Activated T-cell treated with anti-CD3 and anti-CD28 coated beads for 1 hour (primary cell): Measurements from ENCODE around the gene FAM236A.
"Not testable (repeated sequence)": the region's sequence is repeated elsewhere in the genome, so short reads cannot be mapped to it uniquely, and the experiment has no call there.

Experiments
- DNase-seq: peaks from one replicate; pipeline ENCODE4 v3.0.0-alpha.2; 2020; ENCODE audit warnings: low read depth

The FAM236A gene

DNA sequence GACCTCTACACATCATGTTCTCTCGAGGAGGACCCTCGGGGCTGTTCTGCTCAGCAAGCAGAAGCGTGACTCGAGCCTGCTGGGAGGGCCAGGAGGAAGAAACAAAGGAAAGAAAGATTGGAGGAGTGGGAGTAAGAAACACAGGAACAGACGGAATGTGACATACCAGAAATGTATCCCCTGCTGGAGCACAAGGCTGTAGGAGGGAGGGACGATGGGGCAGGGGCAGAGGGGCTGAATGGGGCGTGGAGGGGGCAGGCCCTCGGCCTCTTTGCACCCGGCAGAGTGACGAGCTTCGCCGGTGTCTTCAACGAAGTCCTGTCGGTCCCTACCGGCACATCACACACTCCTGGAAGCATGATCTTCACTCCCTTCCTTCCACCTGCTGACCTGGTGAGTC lies at the start of gene FAM236A:
TSS of gene FAM236A (plus strand) at position 301 of the 400 bp plus-strand sequence. CDS start at position 358, 57 bp downstream.
- not testable (repeated sequence) for DNase-seq

DNA sequence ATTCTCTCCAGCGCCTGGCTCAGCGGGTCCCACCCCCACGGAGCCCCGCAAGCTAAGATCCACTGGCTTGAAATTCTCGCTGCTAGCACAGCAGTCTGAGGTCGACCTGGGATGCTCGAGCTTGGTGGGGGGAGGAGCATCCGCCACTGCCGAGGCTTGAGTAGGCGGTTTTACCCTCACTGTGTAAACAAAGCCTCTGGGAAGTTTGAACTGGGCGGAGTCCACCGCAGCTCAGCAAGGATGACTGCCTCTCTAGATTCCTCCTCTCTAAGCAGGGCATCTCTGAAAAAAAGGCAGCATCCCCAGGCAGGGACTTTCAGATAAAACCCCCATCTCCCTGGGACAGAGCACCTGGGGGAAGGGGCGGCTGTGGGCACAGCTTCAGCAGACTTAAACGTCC lies 48.3 kb upstream of the FAM236A start:
- DNase-seq: not testable (repeated sequence)

DNA sequence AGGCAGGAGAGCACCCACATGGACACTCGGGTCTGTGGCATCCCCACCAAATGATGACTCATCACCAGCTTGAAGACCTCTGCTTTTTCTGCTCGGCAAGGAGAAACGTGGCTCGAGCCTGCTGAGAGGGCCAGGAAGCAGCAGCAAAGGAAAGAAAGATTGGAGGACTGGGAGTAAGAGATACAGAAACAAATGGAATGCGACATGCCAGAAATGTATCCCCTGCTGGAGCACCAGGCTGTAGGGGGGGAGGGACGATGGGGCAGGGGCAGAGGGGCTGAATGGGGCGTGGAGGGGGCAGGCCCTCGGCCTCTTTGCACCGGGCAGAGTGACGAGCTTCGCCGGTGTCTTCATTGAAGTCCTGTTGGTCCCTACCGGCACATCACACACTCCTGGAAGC lies 25.7 kb upstream of the FAM236A start, which contains the start of gene FAM236C:
TSS of gene FAM236C (plus strand) at position 301 of the 400 bp plus-strand sequence. CDS start 100 bp downstream, outside the sequence.
- DNase-seq: not testable (repeated sequence)

DNA sequence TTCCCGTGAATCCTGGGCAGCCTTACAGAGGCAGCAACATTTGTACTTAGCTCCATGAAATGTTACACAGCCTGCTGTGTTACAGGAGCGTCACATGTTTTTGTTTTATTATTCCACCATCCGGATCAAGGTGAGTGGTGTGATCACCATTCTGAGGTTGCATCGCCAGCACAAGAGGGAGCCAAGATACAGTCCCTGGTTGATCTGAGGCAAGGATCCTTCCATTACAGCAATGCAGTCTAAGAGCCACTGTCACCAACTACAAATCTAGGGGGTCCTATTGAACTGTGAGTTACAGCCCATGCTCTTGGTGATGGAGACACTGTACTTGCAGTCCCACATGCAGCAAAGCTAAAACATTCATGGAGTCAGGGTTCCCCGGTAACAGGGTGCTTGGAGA lies 21.9 kb upstream of the FAM236A start:
- not testable (repeated sequence) for DNase-seq

DNA sequence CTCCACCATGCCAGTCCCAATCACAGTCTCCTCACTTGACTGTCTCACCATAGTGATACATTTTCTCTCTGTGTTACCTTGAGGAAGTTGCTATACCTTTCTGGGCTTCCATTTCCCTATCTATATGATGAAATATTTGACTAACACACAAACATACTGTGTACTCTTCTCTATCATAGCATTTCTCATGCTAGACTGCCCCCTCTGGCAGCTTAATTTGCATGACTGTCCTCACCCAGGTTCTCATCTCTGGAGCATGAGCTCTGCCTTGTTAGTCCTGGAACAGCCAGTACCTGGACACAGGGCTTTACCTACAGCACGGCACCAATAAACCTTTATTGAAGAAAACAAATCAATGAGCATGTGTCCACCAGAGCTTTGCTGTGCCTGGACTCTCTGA lies 5.7 kb upstream of the FAM236A start:
- not testable (repeated sequence) for DNase-seq

DNA sequence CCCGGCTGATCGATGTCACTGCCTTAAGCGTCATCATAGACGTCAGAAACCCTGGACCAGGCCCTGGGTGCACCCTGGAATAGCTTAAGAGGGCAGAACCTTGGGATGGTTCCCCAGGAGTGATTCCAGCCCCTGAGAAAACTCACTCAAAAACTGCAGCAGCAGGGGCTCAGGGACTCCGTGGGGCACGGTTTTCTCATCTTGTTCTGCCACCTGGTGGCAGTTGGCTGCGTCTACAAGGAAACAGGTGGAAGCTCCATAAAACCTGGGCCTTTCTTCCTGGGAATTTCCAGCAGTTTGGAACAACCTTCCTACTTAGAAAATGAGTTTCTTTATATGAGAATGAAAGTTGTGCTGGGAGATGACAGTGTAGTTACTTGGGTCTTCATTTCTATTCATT lies 1.6 kb upstream of the FAM236A start:
- not testable (repeated sequence) for DNase-seq

DNA sequence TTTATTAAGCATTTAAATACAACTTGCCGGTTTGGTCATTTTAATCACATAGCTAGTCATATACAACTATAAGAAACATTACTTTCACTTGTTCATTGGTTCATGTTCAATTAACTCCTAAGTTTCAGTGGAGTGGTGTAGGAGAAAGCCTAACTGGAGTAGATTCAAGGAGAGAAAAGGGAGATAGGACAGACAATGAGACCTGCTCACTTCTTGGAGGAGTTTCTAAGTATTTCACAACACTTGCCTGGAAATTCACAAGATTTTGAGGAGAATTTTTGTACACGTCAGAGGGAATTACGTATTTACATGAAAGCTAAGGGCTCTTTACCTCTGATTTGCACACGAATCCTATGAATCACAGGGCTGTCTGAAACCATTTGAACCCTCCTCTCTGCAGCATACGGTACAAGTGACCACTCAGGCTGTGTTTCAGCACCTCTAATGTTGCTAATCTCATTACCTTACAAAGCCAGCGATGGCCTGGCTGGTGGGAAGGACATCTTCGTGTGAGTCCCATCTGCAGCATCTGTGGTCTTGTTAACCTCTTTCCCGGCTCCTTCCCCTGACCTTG lies 1.0 kb upstream of the FAM236A start:
- DNase-seq: not testable (repeated sequence)

DNA sequence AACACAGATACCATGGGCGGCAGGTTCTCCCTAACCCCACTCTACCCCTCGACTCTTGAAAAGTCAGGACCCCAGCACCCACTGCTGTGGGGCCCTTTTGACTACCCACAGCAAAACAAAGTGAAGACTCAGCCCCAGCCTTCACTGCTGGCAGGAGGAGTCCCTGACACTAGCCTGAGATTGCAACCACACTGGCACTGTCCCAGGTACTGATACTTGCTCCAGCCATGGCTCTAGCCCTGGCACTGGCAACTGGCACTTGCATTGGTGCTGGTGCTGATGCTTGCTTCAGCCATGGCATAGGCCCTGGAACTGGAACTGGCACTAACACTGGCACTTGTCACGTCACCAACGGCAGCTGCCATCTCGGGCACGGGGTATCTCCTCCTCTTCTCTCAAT lies 4.3 kb downstream of the FAM236A start:
- not testable (repeated sequence) for DNase-seq

DNA sequence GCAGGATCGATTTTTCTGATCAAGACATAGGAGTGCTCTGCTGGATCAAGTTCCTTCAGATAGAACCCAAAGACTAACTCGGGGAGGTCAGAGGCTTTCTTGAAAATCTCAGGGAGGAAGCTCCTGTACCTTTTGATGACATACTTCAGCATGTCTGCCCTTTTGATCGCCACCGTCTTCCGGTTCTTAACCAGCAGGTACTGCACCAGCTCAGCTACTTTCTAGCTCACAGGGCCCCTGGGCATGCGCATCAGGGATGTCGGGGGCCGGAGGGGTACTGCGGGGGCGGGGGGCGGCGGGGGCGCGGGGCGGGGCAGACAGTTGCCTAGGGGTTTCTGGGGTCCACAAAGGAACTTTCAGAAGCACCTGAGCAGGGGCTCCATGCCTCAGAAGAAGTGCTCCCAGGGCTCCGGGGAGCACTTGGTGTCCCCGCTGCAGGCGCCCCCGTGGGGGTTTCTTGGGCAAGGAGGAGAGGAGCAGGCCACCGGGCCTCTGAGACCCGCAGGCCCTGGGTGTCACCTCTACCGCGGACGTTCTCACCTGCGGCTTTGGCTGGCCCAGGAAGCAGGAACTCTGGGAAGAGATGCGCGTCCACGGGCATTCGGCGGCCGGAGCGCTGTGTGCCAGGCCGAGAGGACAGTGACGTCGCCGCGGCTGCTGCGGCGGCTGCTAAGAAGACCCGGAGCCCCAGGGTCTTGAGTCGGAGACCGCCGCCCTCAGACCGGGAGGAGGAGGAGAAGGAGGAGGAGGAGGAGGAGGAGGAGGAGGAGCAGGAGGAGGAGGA lies 5.2 kb downstream of the FAM236A start:
- DNase-seq: not testable (repeated sequence)

DNA sequence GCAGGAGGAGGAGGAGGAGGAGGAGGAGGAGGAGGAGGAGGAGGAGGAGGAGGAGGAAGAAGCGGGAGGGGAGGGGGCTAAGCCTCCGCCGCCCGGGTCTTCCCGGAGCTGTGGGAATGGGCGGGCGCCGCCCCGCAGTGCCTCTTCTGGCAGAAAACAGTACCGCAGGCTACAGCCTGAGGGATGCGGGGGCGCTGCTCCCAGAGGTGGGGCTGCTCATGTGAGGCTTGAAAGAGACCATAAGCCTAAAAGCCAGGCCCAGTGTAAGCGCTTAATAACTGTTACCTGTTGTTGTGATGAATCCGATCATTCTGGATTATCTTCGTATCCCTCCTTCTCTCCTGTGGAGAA lies 5.8 kb downstream of the FAM236A start, which contains the start of gene DMRTC1:
TSS of gene DMRTC1 (minus strand) at position 19 of the 351 bp plus-strand sequence. CDS start 68,143 bp downstream, outside the sequence.
- not testable (repeated sequence) for DNase-seq

DNA sequence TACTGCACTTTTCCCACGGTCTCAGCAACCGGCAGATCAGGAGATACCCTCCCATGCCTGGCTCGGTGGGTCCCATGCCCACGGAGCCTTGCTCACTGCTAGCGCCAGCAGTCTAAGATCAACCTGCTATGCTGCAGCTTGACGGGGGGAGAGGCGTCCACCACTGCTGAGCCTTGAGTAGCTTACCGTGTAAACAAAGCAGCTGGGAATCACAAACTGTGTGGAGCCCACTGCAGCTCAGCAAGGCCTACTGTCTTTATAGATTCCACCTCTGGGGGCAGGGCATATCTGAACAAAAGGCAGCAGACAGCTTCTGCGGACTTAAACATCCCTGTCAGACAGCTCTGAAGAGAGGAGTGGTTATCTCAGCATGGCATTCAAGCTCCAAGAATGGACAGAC lies 22.0 kb downstream of the FAM236A start:
- DNase-seq: not testable (repeated sequence)

DNA sequence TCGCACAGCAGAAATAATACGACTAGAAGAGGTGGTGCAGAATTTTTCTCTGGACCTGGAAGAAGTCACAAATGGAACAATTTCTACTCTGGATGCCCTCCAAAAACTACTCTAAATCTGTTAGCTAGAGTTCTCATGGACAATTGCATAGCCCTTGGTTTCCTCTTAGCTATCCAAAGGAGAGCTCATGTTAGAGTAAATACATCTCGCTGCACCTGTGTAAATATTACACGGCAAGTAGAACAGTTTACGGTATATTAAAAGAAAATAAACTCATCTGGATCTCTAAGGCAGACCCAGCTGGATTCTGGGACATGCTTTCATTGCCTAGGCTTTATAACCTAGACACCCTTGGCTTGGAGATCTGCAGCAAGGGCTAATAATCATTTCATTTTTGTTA lies 33.9 kb downstream of the FAM236A start:
- DNase-seq: not testable (repeated sequence)

DNA sequence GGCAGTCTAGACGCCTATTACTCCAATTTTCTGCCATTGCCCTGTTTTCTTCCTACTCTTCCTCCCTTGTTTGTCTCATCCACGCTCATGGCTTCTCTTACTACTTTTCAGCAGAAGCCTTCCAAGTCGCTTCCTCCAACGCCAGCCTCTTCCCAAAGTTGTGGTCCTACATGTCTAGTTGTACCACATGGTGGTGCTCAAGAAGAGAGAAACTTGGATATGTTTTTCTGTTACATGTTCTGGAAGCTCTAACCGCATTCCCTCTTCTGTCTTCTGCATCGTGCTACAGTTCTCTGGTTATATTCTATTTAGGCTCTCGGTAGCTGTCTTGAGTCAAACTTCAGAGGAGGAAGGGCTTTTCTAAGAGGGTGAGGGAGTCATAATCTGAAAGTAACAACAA lies 36.9 kb downstream of the FAM236A start:
- DNase-seq: not testable (repeated sequence)

DNA sequence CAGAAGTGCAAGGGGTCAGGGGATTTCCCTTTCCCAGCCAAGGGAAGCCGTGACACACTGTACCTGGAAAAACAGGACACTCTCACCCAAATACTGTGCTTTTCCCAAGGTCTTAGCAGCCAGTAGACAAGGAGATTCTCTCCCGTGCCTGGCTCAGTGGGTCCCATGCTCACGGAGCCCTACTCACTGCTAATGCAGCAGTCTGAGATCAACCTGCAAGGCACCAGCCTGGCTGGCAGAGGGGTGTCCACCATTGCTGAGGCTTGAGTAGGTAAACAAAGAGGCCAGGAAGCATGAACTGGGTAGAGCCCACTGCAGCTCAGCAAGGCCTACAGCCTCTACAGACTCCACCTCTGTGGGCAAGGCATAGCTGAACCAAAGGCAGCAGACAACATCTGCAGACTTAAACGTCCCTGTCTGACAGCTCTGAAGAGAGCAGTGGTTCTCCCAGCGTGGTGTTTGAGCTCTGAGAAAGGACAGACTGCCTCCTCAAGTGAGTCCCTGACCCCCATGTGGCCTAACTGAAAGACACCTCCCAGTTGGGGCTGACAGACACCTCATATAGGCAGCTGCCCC lies 43.0 kb downstream of the FAM236A start:
- DNase-seq: not testable (repeated sequence)
